HG03064 (cell line): ENCODE data around the gene GPR141.

Source experiments
- ATAC-seq: cut with Tn5 transposase; IDR thresholded peaks from one replicate; pipeline ENCODE4 v1.9.1; 2021; ENCODE audit warnings: low read depth; ENCODE audit not compliant: unreplicated experiment

Gene GPR141

GRCh38 chr7:37729181-37729580 is 45.6 kb downstream of the GPR141 start:
- no peak for ATAC-seq

DNA sequence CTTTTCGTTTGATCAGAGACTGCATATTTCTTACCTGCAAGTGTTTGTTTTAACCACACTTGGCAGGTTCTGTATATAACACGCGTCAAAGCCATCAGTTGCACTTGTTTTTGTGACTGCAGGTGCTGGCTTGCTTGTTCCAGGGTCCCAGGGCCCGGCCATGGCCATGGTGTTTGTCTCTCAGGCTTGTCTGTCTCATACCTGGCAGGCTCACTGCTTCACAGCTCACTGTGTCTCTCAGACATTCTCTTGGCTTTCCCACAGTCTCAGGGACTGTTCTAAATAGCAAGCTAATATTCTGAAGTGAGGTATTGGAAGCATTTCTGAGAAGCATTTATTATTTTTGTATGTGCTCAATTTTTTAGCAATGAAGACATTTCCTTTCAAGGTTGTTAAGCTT is 46.9 kb downstream of the GPR141 start:
- ATAC-seq, result no peak

- ATAC-seq, result no peak
Observed at GRCh38 chr7:37732253-37732652, 48.7 kb downstream of the GPR141 start.

GRCh38 chr7:37732888-37733287 is 49.3 kb downstream of the GPR141 start:
- no peak for ATAC-seq

GRCh38 chr7:37735196-37735595 is 51.6 kb downstream of the GPR141 start:
- ATAC-seq, result no peak

DNA sequence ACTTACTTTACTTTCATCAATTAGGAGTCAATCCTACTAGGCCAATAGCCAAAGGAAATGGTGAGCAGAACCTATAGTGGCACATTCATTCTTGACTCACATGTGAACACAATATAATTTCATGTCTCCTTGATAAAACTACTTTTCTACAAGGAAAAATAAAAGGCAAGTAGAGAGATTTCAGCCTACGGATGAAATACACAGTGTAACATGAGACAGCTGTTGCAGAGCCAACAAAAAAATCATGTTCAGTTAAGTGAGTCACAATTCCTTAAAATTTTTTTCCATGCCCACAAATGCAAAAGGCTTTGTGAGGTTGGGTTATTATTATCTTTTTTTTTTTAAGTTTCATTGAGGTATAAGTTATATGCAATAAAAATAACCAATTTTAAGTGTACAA is 54.8 kb downstream of the GPR141 start:
- ATAC-seq, result no peak

- no peak for ATAC-seq
Observed at GRCh38 chr7:37740398-37740797, 56.8 kb downstream of the GPR141 start.

DNA sequence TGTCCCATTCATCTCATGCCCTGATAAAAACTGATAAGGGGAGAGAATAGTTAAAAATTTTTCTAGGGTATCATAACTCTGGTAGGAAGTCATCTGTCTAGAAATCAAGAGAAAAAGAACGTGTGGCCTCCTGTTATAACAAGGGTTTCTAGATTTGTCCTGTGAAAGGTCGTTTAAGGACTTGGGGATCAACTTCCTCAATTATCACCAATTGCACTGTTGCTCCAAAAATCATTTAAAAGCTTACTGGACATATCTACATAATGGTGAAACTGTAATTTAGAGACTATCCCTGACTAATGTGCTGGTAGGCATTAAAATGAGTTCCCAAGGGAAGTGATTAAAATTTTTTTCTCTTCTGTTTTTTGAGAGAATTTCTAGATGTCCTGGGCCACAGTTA is 58.2 kb downstream of the GPR141 start:
- no peak for ATAC-seq

DNA sequence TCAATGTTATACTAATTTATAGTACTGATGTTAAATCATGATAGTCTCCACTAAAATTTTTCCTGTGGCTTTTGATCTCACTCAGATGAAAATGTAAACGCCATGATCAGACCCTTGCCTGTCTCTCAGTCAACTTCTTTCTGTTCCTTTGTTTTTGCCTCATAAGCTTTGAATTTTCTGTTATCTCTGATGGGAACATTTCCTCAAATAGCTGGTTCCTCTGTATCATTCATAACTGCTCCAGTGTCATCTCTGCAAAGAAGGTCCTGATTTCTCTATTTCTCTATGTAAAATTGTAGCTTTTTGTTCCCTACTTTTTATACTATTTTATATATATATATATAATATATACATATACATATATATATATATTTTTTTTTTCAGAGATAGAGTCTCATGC is 67.5 kb downstream of the GPR141 start:
- no peak for ATAC-seq

GRCh38 chr7:37753398-37754050 is 70.0 kb downstream of the GPR141 start:
- no peak for ATAC-seq

DNA sequence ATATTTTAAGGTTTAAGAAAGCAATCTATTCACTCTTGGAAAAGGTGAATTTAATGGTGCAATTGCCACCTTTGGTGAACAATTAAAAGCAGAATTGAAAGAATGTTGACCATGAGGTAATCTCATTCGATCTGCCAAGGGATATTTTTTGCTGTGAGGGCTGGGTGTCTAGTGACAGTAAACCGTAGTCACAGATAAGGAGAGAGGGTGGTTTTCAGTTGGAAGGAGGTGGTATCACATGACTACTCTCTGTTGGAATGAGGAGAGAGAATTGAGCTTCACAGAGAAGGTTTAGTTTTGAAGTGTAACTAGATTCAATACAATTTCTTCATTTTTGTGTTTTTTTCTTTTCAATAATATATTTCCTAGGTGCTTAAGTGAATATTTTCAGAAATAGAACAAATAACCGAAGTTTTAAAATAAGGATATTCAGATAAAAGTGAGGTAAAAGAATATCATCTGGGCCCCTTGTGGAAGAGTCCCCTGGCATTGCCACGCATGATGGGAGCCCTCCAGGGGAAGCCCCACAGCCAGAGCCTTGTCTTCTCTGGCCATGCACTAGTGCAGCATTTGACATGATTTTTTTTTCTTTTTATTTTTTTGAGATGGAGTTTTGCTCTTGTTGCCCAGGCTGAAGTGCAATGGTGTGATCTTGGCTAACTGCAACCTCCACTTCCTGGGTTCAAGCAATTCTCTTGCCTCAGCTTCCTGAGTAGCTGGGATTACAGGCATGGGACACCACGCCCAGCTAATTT is 73.4 kb downstream of the GPR141 start:
- no peak for ATAC-seq

DNA sequence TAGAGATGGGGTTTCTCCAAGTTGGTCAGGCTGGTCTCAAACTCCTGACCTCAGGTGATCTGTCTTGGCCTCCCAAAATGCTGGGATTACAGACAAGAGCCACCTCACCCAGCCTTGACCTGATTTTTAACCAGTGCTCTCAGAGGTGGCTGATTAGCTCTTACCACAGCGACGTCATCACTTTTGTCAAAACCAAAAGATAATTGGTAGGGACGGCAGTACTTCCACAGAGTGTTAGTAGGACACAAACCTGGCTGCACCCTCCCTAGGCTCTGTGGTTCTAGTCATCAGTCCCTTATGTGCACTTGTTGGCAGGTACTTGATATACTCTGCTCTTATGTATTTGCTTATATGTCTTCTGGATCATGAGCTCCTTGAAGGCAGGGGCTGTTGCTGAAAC is 74.0 kb downstream of the GPR141 start:
- ATAC-seq, result no peak

DNA sequence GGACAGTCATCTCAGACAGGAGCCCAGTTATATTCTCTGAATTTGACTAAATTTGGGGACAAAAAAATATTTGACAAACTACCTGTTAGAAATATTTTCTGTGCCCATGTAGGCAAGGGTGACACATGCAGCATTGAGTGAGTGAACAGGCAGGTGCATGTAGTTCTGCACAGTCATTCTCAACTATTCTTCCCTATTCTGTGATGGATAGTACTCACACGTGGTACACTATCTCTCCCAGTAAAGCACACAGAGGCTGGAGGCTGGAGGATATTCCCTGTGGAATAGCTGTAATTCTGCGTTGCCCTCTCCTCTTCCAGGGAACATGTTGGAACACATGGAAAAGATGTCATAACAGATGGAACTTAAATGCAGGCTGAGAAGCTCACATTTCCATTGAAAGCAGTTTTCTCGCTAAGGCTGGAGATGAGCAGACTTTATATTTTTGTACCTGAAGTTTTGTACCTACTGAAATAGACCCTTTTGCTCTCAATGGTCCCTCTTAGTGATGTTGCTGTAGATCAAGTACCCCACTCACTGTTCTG is 75.0 kb downstream of the GPR141 start:
- ATAC-seq, result no peak

DNA sequence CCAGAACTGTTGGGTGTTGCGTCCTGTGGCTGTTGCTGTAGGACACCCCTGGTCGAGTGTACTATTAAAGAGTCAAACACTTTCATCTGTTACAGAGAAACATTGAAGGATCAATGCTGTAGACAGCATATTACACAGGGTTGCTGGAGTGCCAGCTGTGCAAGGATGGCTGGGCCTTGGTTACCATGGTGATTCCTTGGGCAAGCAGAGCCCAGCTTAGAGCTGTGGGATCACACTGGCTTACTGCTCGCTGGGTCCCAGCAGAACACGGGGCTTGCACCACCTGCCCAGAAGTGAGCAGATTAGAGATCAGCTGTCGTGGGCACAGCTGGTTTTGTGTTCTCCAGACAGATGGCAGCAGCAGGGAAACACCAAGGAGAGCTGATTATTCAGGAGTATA is 76.0 kb downstream of the GPR141 start:
- ATAC-seq, result no peak

- no peak for ATAC-seq
Observed at GRCh38 chr7:37765421-37765829, 81.9 kb downstream of the GPR141 start.

GRCh38 chr7:37765872-37766525 is 82.4 kb downstream of the GPR141 start:
- ATAC-seq, result peak; percentile 86

DNA sequence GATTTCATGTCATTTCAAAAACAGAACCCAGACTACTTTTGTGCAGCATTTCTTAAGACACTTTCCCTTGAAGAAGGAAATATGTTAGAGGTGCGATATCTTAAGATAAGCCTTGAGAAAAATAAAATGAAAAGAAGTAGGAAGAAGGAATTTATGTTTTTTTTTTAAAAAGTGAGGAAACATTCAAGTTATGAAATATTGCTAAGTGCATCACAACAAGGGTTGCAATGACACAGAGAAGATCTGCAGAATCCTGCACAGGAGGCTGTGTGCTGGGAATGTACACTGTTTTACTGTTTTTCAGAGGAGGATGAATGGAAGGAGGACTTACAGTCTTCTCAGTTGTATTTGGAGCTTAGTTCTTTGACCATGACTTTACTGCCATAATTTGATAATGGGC is 85.0 kb downstream of the GPR141 start:
- no peak for ATAC-seq

- no peak for ATAC-seq
Observed at GRCh38 chr7:37769291-37769690, 85.7 kb downstream of the GPR141 start.

DNA sequence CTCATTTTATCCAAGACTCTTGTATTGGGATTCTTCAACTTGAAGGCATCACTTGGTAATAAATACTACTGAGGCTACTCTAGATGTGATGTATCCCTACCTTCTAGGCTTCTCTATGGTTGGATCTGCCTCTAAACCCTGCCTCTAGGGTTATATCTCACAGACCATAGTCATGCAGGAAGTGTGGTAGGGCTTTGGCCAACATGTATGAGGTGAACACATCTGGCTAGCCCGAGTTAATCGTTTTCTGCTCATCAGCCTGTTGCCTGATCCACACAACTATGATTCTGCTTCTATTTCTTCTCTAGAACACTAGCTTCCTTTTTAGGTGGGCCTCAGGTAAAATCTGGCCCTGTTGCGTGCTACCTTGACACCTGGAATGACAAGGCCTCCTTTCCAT is 86.2 kb downstream of the GPR141 start:
- ATAC-seq, result no peak

- ATAC-seq, result no peak
Observed at GRCh38 chr7:37770838-37771237, 87.3 kb downstream of the GPR141 start.

- ATAC-seq, result no peak
Observed at GRCh38 chr7:37771342-37771741, 87.8 kb downstream of the GPR141 start.

- ATAC-seq, result no peak
Observed at GRCh38 chr7:37771801-37772200, 88.2 kb downstream of the GPR141 start.
